HepG2 (cell line): Measurements from ENCODE around the gene CEP76.

Experiments used
- BCL6 ChIP-seq: IDR thresholded peaks from 2 replicates; pipeline ENCODE4 v1.6.1; 2016; ENCODE audit warnings: missing genetic modification reagents, missing compliant biosample characterization
- BRCA1 ChIP-seq: sonication (generic); formaldehyde crosslinking; IDR thresholded peaks from 2 replicates; pipeline ENCODE4 v1.4.0; 2020; ENCODE audit warnings: missing genetic modification reagents
- CTCF ChIP-seq: sonication (generic); formaldehyde crosslinking; IDR thresholded peaks from 2 replicates; pipeline ENCODE4 v1.5.0; 2020; ENCODE audit warnings: mild to moderate bottlenecking, missing genetic modification reagents, moderate library complexity
- EP300 ChIP-seq, 3 experiments: sonication (generic) in 1 of 3; formaldehyde crosslinking in 1 of 3; IDR thresholded peaks; 2 replicates each; pipeline versions ENCODE4 v1.5.1 to v1.6.1; 2011 to 2020; ENCODE audit warnings: low read depth in 2 of 3, low read length in 2 of 3, borderline replicate concordance in 1 of 3, improper control_type of control experiment in 1 of 3, mild to moderate bottlenecking in 1 of 3, missing genetic modification reagents in 1 of 3, moderate library complexity in 1 of 3
- GABPB1 ChIP-seq: IDR thresholded peaks from 2 replicates; pipeline ENCODE4 v1.6.1; 2016; ENCODE audit warnings: mild to moderate bottlenecking, missing genetic modification reagents, moderate library complexity, missing compliant biosample characterization
- KDM1A ChIP-seq: IDR thresholded peaks from 2 replicates; pipeline ENCODE4 v1.6.1; 2016; ENCODE audit warnings: missing compliant biosample characterization
- MAFF ChIP-seq: IDR thresholded peaks from 2 replicates; pipeline ENCODE4 v1.6.1; 2011; ENCODE audit warnings: low read depth, low read length, improper control_type of control experiment
- MEIS2 ChIP-seq: sonication (generic); formaldehyde crosslinking; IDR thresholded peaks from 2 replicates; pipeline ENCODE4 v1.9.0; 2021; ENCODE audit warnings: mild to moderate bottlenecking, missing genetic modification reagents
- PRDM4 ChIP-seq: sonication (generic); formaldehyde crosslinking; IDR thresholded peaks from 2 replicates; pipeline ENCODE4 v1.9.0; 2021; ENCODE audit warnings: missing genetic modification reagents, borderline replicate concordance
- SMC3 ChIP-seq: IDR thresholded peaks from 2 replicates; pipeline ENCODE4 v1.6.1; 2011; ENCODE audit warnings: low read length, improper control_type of control experiment
- U2AF1 ChIP-seq: fragments of 200-400 bp; formaldehyde crosslinking; optimal IDR thresholded peaks from 2 replicates; pipeline ENCODE3; 2017; ENCODE audit warnings: mild to moderate bottlenecking, low read depth, low read length
- YY1 ChIP-seq: IDR thresholded peaks from 2 replicates; pipeline ENCODE4 v1.6.1; 2011; ENCODE audit warnings: low read length, low read depth, moderate library complexity, mild to moderate bottlenecking; ENCODE audit not compliant: insufficient read depth, insufficient replicate concordance
- ZBTB7A ChIP-seq: sonication (generic); formaldehyde crosslinking; IDR thresholded peaks from 2 replicates; pipeline ENCODE4 v1.8.0; 2022; ENCODE audit warnings: mild to moderate bottlenecking, missing genetic modification reagents

- no peak for TF ChIP-seq PRDM4 (CRISPR knock-in tag)
- no peak for TF ChIP-seq BCL6
- TF ChIP-seq KDM1A (CRISPR knock-in tag): no peak
- TF ChIP-seq BRCA1 (CRISPR knock-in tag): no peak
- no peak for TF ChIP-seq EP300 (IDR thresholded peaks at IDR 0.05; ENCODE audit: low read depth in 2 of 2, low read length in 2 of 2)
- no peak for TF ChIP-seq EP300 (CRISPR knock-in tag; IDR thresholded peaks at IDR 0.05; ENCODE audit: borderline replicate concordance)
- TF ChIP-seq ZBTB7A: no peak
- no peak for TF ChIP-seq CTCF (CRISPR knock-in tag)
- no peak for TF ChIP-seq MAFF
- TF ChIP-seq GABPB1 (CRISPR knock-in tag): no peak
- TF ChIP-seq MEIS2: no peak
- TF ChIP-seq YY1: no peak
- TF ChIP-seq U2AF1: no peak
- TF ChIP-seq SMC3: no peak
Observed at GRCh38 chr18:12721495-12722275, 19.2 kb upstream of the CEP76 start.
